22Rv1 (cell line): ENCODE data around the gene NBPF14.
"Not testable (repeated sequence)": the region's sequence is repeated elsewhere in the genome, so short reads cannot be mapped to it uniquely, and the experiment has no call there.

Source experiments
- CTCF ChIP-seq: fragments of 450-650 bp; IDR thresholded peaks from 2 replicates; pipeline ENCODE4 v1.5.1; 2017; ENCODE audit warnings: mild to moderate bottlenecking
- ZFX ChIP-seq: fragments of 450-650 bp; IDR thresholded peaks from 2 replicates; pipeline ENCODE4 v1.6.1; 2017; ENCODE audit warnings: antibody characterized with exemption, borderline replicate concordance

- not testable (repeated sequence) for TF ChIP-seq CTCF, ZFX
These were observed at the start of gene NBPF14 for GRCh38 chr1:148595911-148596310.
